H1 (cell line): Measurements from ENCODE around the gene CAT. TPM values are rescaled to one million over a fixed set of nuclear protein-coding genes. Genes with fewer than 3 reads are reported as not detected.

Experiments
- CHD2 ChIP-seq: IDR thresholded peaks from 2 replicates; pipeline ENCODE4 v1.6.1; 2012; ENCODE audit warnings: low read length, improper control_type of control experiment
- POLR2AphosphoS5 ChIP-seq: IDR thresholded peaks from 2 replicates; pipeline ENCODE4 v1.6.1; 2011; ENCODE audit warnings: low read depth, low read length
- SP1 ChIP-seq: IDR thresholded peaks from 2 replicates; pipeline ENCODE4 v1.6.1; 2011; ENCODE audit warnings: low read depth, low read length
- polyA plus RNA-seq, 7 experiments: library from polyadenylated mRNA; depleted of rRNA in 3 of 7; stranded (reverse) in 5 of 7; unstranded in 2 of 7; fragments of >200 nt in 5 of 7; fragments of 200-250 nt in 2 of 7; gene quantifications; 1 replicate in 5 of 7; 2 replicates in 1 of 7; 4 replicates in 1 of 7; pipeline versions ENCODE4 v1.2.1 to v1.2.3, GENCODE V29; 2011 to 2013; ENCODE audit warnings: missing spikeins in 2 of 7, mixed read lengths in 2 of 7
- total RNA-seq: library from RNA; stranded (reverse); fragmentation: NEBNext Ultra II Directional; extraction: Animal tissue kit (Norgen Biotek cat#: 25700); gene quantifications from 2 replicates; pipeline ENCODE4 v1.2.1, GENCODE V29; 2021

Gene CAT
- total and polyA plus RNA-seq, 2 of the 8 experiments (the other 6 are each of a cell fraction or from before 2014, with no cell fraction given): 9.6 to 15.0 TPM

DNA sequence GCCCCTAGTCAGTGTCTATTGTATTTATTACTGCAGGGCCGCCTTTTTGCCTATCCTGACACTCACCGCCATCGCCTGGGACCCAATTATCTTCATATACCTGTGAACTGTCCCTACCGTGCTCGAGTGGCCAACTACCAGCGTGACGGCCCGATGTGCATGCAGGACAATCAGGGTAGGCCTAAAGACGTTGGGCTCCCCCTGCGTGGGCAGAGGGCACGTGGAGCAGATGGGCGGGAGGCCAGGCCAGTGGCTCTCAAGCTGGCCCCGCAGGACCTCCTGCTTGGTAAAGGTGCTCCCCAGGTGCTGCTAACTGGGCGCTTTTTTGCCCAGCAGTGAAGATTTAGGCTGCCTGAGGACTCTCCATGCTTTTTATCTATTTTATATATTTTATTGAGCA lies 22.5 kb downstream of the CAT start (continued):
- no peak for TF ChIP-seq POLR2AphosphoS5
- no peak for TF ChIP-seq CHD2
- TF ChIP-seq SP1: no peak
